Pancreas (tissue), 10 donors: ENCODE measurements around the gene RYR3. TPM values are rescaled to one million over a fixed set of nuclear protein-coding genes. Genes with fewer than 3 reads are reported as not detected.

ENCODE experiments used
- ATAC-seq, 4 donors: fragments of 200-7000 bp; cut with Tn5 transposase; one replicate each; pipeline versions ENCODE4 v1.8.0 to v1.9.1; 2020; ENCODE audit warnings: mild to moderate bottlenecking in 4 of 4, moderate library complexity in 4 of 4
- DNase-seq, 6 donors: peaks; one replicate each; pipeline ENCODE4 v3.0.0-alpha.2; 2020
- FAIRE-seq: peaks from 2 replicates; lab custom pipeline; 2012; peaks lifted over from hg19 to GRCh38; lab: Jason Lieb, UNC
- H3K27ac ChIP-seq, 4 donors: fragments of 200-600 bp; sonication (generic); 1 replicate in 3 of 4; 2 replicates in 1 of 4; pipeline versions ENCODE4 v1.5.0 to v1.8.0; 2020
- H3K27me3 ChIP-seq, 4 donors: fragments of 200-600 bp; one replicate each; pipeline ENCODE4 v1.8.0; 2021
- H3K36me3 ChIP-seq, 3 donors: fragments of 200-600 bp; sonication (generic) in 1 of 3; one replicate each; pipeline versions ENCODE4 v1.5.0 to v1.8.0; 2020 to 2021
- H3K4me1 ChIP-seq, 3 donors: fragments of 200-600 bp; one replicate each; pipeline ENCODE4 v1.8.0; 2021
- H3K4me3 ChIP-seq, 4 donors: fragments of 200-600 bp; sonication (generic) in 2 of 4; one replicate each; pipeline versions ENCODE4 v1.5.0 to v1.8.0; 2020 to 2021
- H3K9me3 ChIP-seq, 4 donors: fragments of 200-600 bp; one replicate each; pipeline ENCODE4 v1.8.0; 2021
- CTCF ChIP-seq, 4 donors: fragments of 200-600 bp; sonication (generic) in 3 of 4; IDR thresholded peaks; one replicate each; pipeline versions ENCODE4 v1.5.0 to v1.8.0; 2021; ENCODE audit warnings: antibody characterized with exemption in 4 of 4
- WGBS, 2 donors: extraction: QIAGEN DNeasy Blood & Tissue Kit; methylation state at CpG; one replicate each; pipeline ENCODE4 v1.1.7; 2013; 5-methylcytosine and 5-hydroxymethylcytosine counted together
- intact Hi-C, 3 donors: fragments of 100-400 bp; cut with DNase I; formaldehyde crosslinking; loops; one replicate each; pipeline versions ENCODE4 v1.11.1 to v1.14.2; 2022
- polyA plus RNA-seq, 2 donors: library from polyadenylated mRNA; stranded (reverse); fragments of 200-250 nt; gene quantifications; one replicate each; pipeline ENCODE4 v1.2.3, GENCODE V29; 2013
- total RNA-seq, 6 donors: library from RNA; stranded (reverse); fragmentation: NEBNext Ultra II Directional in 4 of 6; extraction: Animal tissue kit (Norgen Biotek cat#: 25700) in 4 of 6; gene quantifications; one replicate each; pipeline versions ENCODE4 v1.2.1 to v1.2.4, GENCODE V29; 2021 to 2023
- donor health status: healthy with polysubstance abuse.
- donor health status: DM: no; HTN: no; CAD: no; lungs with moderate emphysema.
- donor health status: DM: no; HTN: no; CAD: no.
- donor health status: control.
- donor health status: control.
- donor health status: Bipolar disorder and iron deficiency.
- donor health status: DM: yes; HTN: yes; CAD: no.
- donor health status: DM: no; HTN: no; CAD: no.
- donor health status: DM: no; HTN: no; CAD: no.
- donor health status: DM: yes; HTN: yes; CAD: no.

RYR3 gene
- total and polyA plus RNA-seq, 8 donors = 0.03 to 0.52 (median 0.13) TPM

GRCh38 chr15:33357845-33358244, 47.1 kb downstream of the RYR3 start:
- no peak overlapping the region for H3K4me3 ChIP-seq
- FAIRE-seq (no peak), DNase-seq (no peak), ATAC-seq (no peak)
- no peak overlapping the region for H3K27ac ChIP-seq
- no peaks in the 10 kb centered on the region for H3K9me3 ChIP-seq
- WGBS, 2 donors = 48 to 59% methylated on average over 4 of the region's 4 CpGs
- no peak for TF ChIP-seq CTCF (IDR thresholded peaks at IDR 0.05)
- intact Hi-C loops = no loop called here
- H3K4me1 ChIP-seq = no peaks in the 10 kb centered on the region
- H3K27me3 ChIP-seq = no peaks in the 10 kb centered on the region
- no peaks in the 10 kb centered on the region for H3K36me3 ChIP-seq

GRCh38 chr15:33358306-33358705, 47.5 kb downstream of the RYR3 start:
- Histone ChIP-seq H3K4me1 (no peaks in the 10 kb centered on the region), H3K9me3 (no peaks in the 10 kb centered on the region), H3K27ac (no peak overlapping the region), H3K27me3 (no peaks in the 10 kb centered on the region), H3K36me3 (no peaks in the 10 kb centered on the region), H3K4me3 (no peak overlapping the region)
- 52 to 54% methylated on average over 2 of the region's 2 CpGs for WGBS, 2 donors
- no peak for FAIRE-seq
- no peak for ATAC-seq
- no peak for DNase-seq
- intact Hi-C loops = no loop called here
- no peak for TF ChIP-seq CTCF (IDR thresholded peaks at IDR 0.05)

- DNase-seq (no peak), ATAC-seq (no peak), FAIRE-seq (no peak)
- H3K9me3 ChIP-seq = no peaks in the 10 kb centered on the region
- 53 to 61% methylated on average over 1 of the region's 1 CpG for WGBS, 2 donors
- no peak overlapping the region for H3K27ac ChIP-seq
- H3K27me3 ChIP-seq = no peaks in the 10 kb centered on the region
- H3K4me3 ChIP-seq = no peak overlapping the region
- TF ChIP-seq CTCF (IDR thresholded peaks at IDR 0.05) = no peak
- H3K4me1 ChIP-seq = no peaks in the 10 kb centered on the region
- H3K36me3 ChIP-seq = no peaks in the 10 kb centered on the region
- intact Hi-C loops = no loop called here
Observed at GRCh38 chr15:33360886-33361285, 50.1 kb downstream of the RYR3 start.

GRCh38 chr15:33369941-33370622, 59.3 kb downstream of the RYR3 start:
- H3K27me3 ChIP-seq = no peaks in the 10 kb centered on the region
- ATAC-seq = no peak
- no peak overlapping the region for H3K27ac ChIP-seq
- no peaks in the 10 kb centered on the region for H3K9me3 ChIP-seq
- 43 to 45% methylated on average over 3 of the region's 3 CpGs for WGBS, 2 donors
- no peak for TF ChIP-seq CTCF (IDR thresholded peaks at IDR 0.05)
- no peak for DNase-seq
- no peak overlapping the region for H3K4me3 ChIP-seq
- intact Hi-C loops = no loop called here
- no peaks in the 10 kb centered on the region for H3K4me1 ChIP-seq
- no peak for FAIRE-seq
- H3K36me3 ChIP-seq = no peaks in the 10 kb centered on the region

DNA sequence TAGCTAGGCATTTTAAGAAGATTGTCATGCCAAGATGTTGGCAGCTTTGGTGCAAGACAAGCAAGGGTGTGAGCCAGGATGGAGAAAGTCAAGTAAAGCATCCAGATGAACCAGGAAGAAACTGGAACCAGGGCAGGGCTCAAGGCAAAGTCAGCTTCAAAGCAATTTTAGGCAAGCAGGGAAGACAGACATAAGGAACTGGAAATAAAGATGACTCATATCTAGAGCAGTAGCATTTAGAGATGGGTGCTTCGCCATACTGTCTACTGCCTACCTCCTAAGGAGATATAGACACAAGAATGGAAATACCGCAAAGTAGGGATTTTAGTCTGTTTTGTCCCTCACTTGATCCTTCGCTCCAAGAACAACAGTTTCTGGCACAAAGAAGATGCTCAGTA, 59.9 kb downstream of the RYR3 start:
- ATAC-seq = no peak
- no peak for DNase-seq
- FAIRE-seq = no peak
- no peaks in the 10 kb centered on the region for H3K36me3 ChIP-seq
- 82 to 88% methylated on average over 3 of the region's 3 CpGs for WGBS, 2 donors
- intact Hi-C loops = no loop called here
- no peak for TF ChIP-seq CTCF (IDR thresholded peaks at IDR 0.05)
- H3K9me3 ChIP-seq = no peaks in the 10 kb centered on the region
- H3K27ac ChIP-seq = no peak overlapping the region
- no peaks in the 10 kb centered on the region for H3K4me1 ChIP-seq
- H3K4me3 ChIP-seq = no peak overlapping the region
- H3K27me3 ChIP-seq = no peaks in the 10 kb centered on the region
